Measurements from ENCODE around the gene ANKDD1A.

- no peak for TF ChIP-seq CTCF (IDR thresholded peaks at IDR 0.05)
- TF ChIP-seq ZFX (IDR thresholded peaks at IDR 0.05; ENCODE audit: borderline replicate concordance): no peak
Measured at GRCh38 chr15:64896371-64897069, 15.2 kb upstream of the ANKDD1A start.
